Sigmoid colon (tissue), 7 donors: ENCODE data around the gene EBPL. TPM values are rescaled to one million over a fixed set of nuclear protein-coding genes. Genes with fewer than 3 reads are reported as not detected.

Experiments used
- DNase-seq: peaks from one replicate; pipeline ENCODE4 v3.0.0-alpha.2; 2019
- H3K27ac ChIP-seq, 4 donors: fragments of 200-600 bp; sonication (generic); one replicate each; pipeline ENCODE4 v1.5.1; 2016 to 2019; ENCODE audit warnings: mild to moderate bottlenecking in 1 of 4
- H3K27me3 ChIP-seq, 3 donors: fragments of 200-600 bp; sonication (generic); one replicate each; pipeline ENCODE4 v1.5.1; 2019; ENCODE audit warnings: mild to moderate bottlenecking in 1 of 3
- H3K36me3 ChIP-seq, 4 donors: fragments of 200-600 bp; sonication (generic); one replicate each; pipeline ENCODE4 v1.5.1; 2016 to 2019
- H3K4me1 ChIP-seq, 4 donors: fragments of 200-600 bp; sonication (generic); one replicate each; pipeline ENCODE4 v1.5.1; 2017 to 2019
- H3K4me3 ChIP-seq, 4 donors: fragments of 200-600 bp; sonication (generic); one replicate each; pipeline ENCODE4 v1.5.1; 2017 to 2019; ENCODE audit warnings: mild to moderate bottlenecking in 2 of 4, moderate library complexity in 1 of 4
- H3K9me3 ChIP-seq, 4 donors: fragments of 200-600 bp in 3 of 4; sonication (generic) in 3 of 4; one replicate each; pipeline versions ENCODE4 v1.5.1 to v1.6.1; 2013 to 2019
- CTCF ChIP-seq, 4 experiments: fragments of 450-650 bp in 3 of 4; fragments of 200-600 bp in 1 of 4; IDR thresholded peaks; one replicate each; pipeline ENCODE4 v1.5.1; 2016 to 2019; ENCODE audit warnings: antibody characterized with exemption in 4 of 4, mild to moderate bottlenecking in 3 of 4, moderate library complexity in 2 of 4
- EP300 ChIP-seq, 4 donors: sonication (generic); formaldehyde crosslinking; IDR thresholded peaks; one replicate each; pipeline ENCODE4 v1.6.1; 2017; ENCODE audit warnings: antibody characterized with exemption in 4 of 4
- POLR2A ChIP-seq, 2 donors: fragments of 450-650 bp; IDR thresholded peaks; one replicate each; pipeline ENCODE4 v1.6.1; 2016; ENCODE audit warnings: antibody characterized with exemption in 2 of 2, mild to moderate bottlenecking in 2 of 2, moderate library complexity in 2 of 2
- POLR2AphosphoS5 ChIP-seq, 4 donors: sonication (generic); formaldehyde crosslinking; IDR thresholded peaks; one replicate each; pipeline ENCODE4 v1.6.1; 2017; ENCODE audit warnings: antibody characterized with exemption in 4 of 4
- WGBS, 2 donors: extraction: QIAGEN DNeasy Blood & Tissue Kit; methylation state at CpG; one replicate each; pipeline ENCODE4 v1.1.7; 2013; 5-methylcytosine and 5-hydroxymethylcytosine counted together
- intact Hi-C: fragments of 100-400 bp; cut with DNase I; formaldehyde crosslinking; loops from one replicate; pipeline ENCODE4 v1.15.1; 2023
- polyA plus RNA-seq, 3 donors: library from polyadenylated mRNA; stranded (reverse); fragments of 200-250 nt; gene quantifications; one replicate each; pipeline ENCODE4 v1.2.3, GENCODE V29; 2013
- total RNA-seq, 4 donors: library from RNA; depleted of rRNA; stranded (reverse); fragments of >200 nt; gene quantifications; one replicate each; pipeline ENCODE4 v1.1.0, GENCODE V29; 2016
- donor health status: healthy with polysubstance abuse.
- donor health status: Bipolar disorder and iron deficiency.
- donor health status: healthy.

EBPL gene
- total and polyA plus RNA-seq, 7 donors: 22.4 to 75.9 (median 53.2) TPM

- Histone ChIP-seq H3K4me1 (no peaks in the 10 kb centered on the region), H3K9me3 (no peaks in the 10 kb centered on the region), H3K36me3 (peaks cover 0 to 62% (median 19%) of the 10 kb centered on the region in 4 donors), H3K27ac (no peak overlapping the region), H3K4me3 (no peak overlapping the region), H3K27me3 (no peaks in the 10 kb centered on the region)
- intact Hi-C loops: no loop called here
- TF ChIP-seq EP300 (IDR thresholded peaks at IDR 0.05) (no peak), POLR2AphosphoS5 (IDR thresholded peaks at IDR 0.05) (no peak), POLR2A (IDR thresholded peaks at IDR 0.05) (no peak), CTCF (IDR thresholded peaks at IDR 0.05) (no peak)
- DNase-seq: no peak
Measured at GRCh38 chr13:49701491-49701890, 10.2 kb upstream of the EBPL start.

DNA sequence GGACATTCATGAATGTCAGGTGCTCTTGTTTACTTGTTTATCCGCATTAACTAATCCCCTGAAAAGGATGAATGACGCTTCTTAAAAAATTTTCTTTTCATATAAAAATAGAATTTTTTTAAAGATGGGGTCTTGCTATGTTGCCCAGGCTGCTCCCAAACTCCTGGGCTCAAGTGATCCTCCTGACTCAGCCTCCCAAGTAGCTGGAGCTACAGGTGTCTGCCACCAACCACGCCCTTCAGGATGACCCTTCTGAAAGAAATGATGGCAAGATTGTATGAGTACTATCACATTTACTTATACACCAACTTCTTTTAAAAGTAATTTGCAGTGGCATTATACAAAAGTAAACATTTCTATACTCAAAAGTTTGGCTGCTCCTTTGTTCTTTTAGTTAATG, 6.2 kb upstream of the EBPL start:
- H3K9me3 ChIP-seq: no peaks in the 10 kb centered on the region
- intact Hi-C loops: no loop called here
- no peak for TF ChIP-seq POLR2AphosphoS5 (IDR thresholded peaks at IDR 0.05)
- TF ChIP-seq EP300 (IDR thresholded peaks at IDR 0.05): no peak
- TF ChIP-seq POLR2A (IDR thresholded peaks at IDR 0.05): no peak
- TF ChIP-seq CTCF (IDR thresholded peaks at IDR 0.05): no peak

DNA sequence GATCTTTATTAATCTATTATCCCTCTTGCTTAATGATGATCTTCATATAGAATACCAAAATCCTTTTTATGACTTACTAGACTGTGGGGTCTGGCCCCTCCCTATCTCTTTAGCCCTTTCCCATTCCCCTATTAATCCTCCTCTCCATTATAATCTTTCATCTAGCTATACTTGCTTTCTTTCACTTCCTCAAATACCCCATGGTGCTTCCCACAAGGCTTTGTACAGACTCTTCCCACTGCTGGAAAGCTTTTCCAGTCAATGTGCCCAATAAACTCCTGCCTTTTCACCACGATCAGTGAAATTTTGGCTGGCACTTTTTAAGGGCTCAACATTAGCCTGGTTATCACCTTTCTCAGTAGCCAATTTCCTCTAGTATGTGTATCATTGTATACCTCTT, 3.2 kb upstream of the EBPL start:
- no peak for TF ChIP-seq EP300 (IDR thresholded peaks at IDR 0.05)
- TF ChIP-seq POLR2AphosphoS5 (IDR thresholded peaks at IDR 0.05): no peak
- TF ChIP-seq CTCF (IDR thresholded peaks at IDR 0.05): no peak
- TF ChIP-seq POLR2A (IDR thresholded peaks at IDR 0.05): no peak
- Histone ChIP-seq H3K27ac (no peak overlapping the region), H3K36me3 (peaks cover 0 to 14% (median 0%) of the 10 kb centered on the region in 4 donors), H3K4me1 (peaks cover 0 to 21% (median 12%) of the 10 kb centered on the region in 4 donors), H3K9me3 (no peaks in the 10 kb centered on the region), H3K4me3 (no peak overlapping the region), H3K27me3 (no peaks in the 10 kb centered on the region)
- no peak for DNase-seq
- 89 to 93% methylated on average over 1 of the region's 1 CpG for WGBS, 2 donors
- intact Hi-C loops: loop anchor here (5.0 kb wide), 1 partner anchor 428 kb away; no protein-coding TSS in a partner anchor

More for the DNA sequence above, 6.2 kb upstream of the EBPL start:
- H3K4me3 ChIP-seq: no peak overlapping the region
- H3K4me1 ChIP-seq: no peaks in the 10 kb centered on the region
- 95 to 99% methylated on average over 3 of the region's 3 CpGs for WGBS, 2 donors
- no peak for DNase-seq
- no peak overlapping the region for H3K27ac ChIP-seq
- H3K36me3 ChIP-seq: peaks cover 0 to 41% (median 8%) of the 10 kb centered on the region in 4 donors
- H3K27me3 ChIP-seq: no peaks in the 10 kb centered on the region

GRCh38 chr13:49693877-49694276, 2.6 kb upstream of the EBPL start:
- no peak for TF ChIP-seq EP300 (IDR thresholded peaks at IDR 0.05)
- no peak for TF ChIP-seq CTCF (IDR thresholded peaks at IDR 0.05)
- TF ChIP-seq POLR2A (IDR thresholded peaks at IDR 0.05): no peak
- no peak for TF ChIP-seq POLR2AphosphoS5 (IDR thresholded peaks at IDR 0.05)
- 93 to 96% methylated on average over 3 of the region's 3 CpGs for WGBS, 2 donors
- Histone ChIP-seq H3K4me3 (no peak overlapping the region), H3K36me3 (peaks cover 0 to 11% (median 0%) of the 10 kb centered on the region in 4 donors), H3K27ac (no peak overlapping the region), H3K4me1 (peaks cover 0 to 26% (median 13%) of the 10 kb centered on the region in 4 donors), H3K9me3 (no peaks in the 10 kb centered on the region), H3K27me3 (no peaks in the 10 kb centered on the region)
- intact Hi-C loops: loop anchor here (5.0 kb wide), 1 partner anchor 428 kb away; no protein-coding TSS in a partner anchor
- no peak for DNase-seq

GRCh38 chr13:49693191-49693733, 2.0 kb upstream of the EBPL start:
- Histone ChIP-seq H3K9me3 (no peaks in the 10 kb centered on the region), H3K4me3 (no peak overlapping the region), H3K27ac (no peak overlapping the region), H3K27me3 (no peaks in the 10 kb centered on the region), H3K4me1 (peaks cover 0 to 26% (median 13%) of the 10 kb centered on the region in 4 donors), H3K36me3 (peaks cover 0 to 8% (median 0%) of the 10 kb centered on the region in 4 donors)
- 33 to 62% methylated on average over 4 of the region's 4 CpGs for WGBS, 2 donors
- intact Hi-C loops: loop anchor here (5.0 kb wide), 1 partner anchor 429 kb away; no protein-coding TSS in a partner anchor
- DNase-seq: no peak
- no peak for TF ChIP-seq POLR2AphosphoS5 (IDR thresholded peaks at IDR 0.05)
- no peak for TF ChIP-seq CTCF (IDR thresholded peaks at IDR 0.05)
- no peak for TF ChIP-seq EP300 (IDR thresholded peaks at IDR 0.05)
- no peak for TF ChIP-seq POLR2A (IDR thresholded peaks at IDR 0.05)
